Tibial artery (tissue), 4 donors: ENCODE measurements around the gene TFEB.
A peak's percentile ranks its signal among the peaks of the same experiment; 100 is the strongest.

Source experiments
- DNase-seq, 2 donors: peaks; one replicate each; pipeline ENCODE4 v3.0.0-alpha.2; 2019
- H3K27ac ChIP-seq, 2 donors: fragments of 200-600 bp; sonication (generic) in 1 of 2; 1 replicate in 1 of 2; 2 replicates in 1 of 2; pipeline ENCODE4 v1.5.1; 2018 to 2019; ENCODE audit warnings: mild to moderate bottlenecking in 1 of 2
- H3K27me3 ChIP-seq, 2 donors: fragments of 200-600 bp; sonication (generic) in 1 of 2; one replicate each; pipeline versions ENCODE4 v1.5.1 to v1.6.0; 2016 to 2019
- H3K36me3 ChIP-seq, 3 donors: fragments of 200-600 bp; sonication (generic) in 2 of 3; one replicate each; pipeline ENCODE4 v1.5.1; 2016 to 2019; ENCODE audit warnings: mild to moderate bottlenecking in 2 of 3
- H3K4me1 ChIP-seq, 4 donors: fragments of 200-600 bp; sonication (generic) in 2 of 4; 1 replicate in 3 of 4; 2 replicates in 1 of 4; pipeline ENCODE4 v1.5.1; 2016 to 2019
- H3K4me3 ChIP-seq, 2 donors: fragments of 200-600 bp; sonication (generic) in 1 of 2; 1 replicate in 1 of 2; 2 replicates in 1 of 2; pipeline ENCODE4 v1.5.1; 2018 to 2019; ENCODE audit warnings: mild to moderate bottlenecking in 2 of 2
- H3K9me3 ChIP-seq, 3 donors: fragments of 200-600 bp; sonication (generic) in 1 of 3; one replicate each; pipeline ENCODE4 v1.5.1; 2016 to 2019
- intact Hi-C: fragments of 100-400 bp; cut with DNase I; formaldehyde crosslinking; loops from one replicate; pipeline ENCODE4 v1.15.0; 2023; ENCODE audit warnings: low total_unique reads
- TF ChIP-seq, protein P1 (sequence below), 2 experiments: fragments of 200-600 bp in 1 of 2; fragments of 450-650 bp in 1 of 2; IDR thresholded peaks; one replicate each; pipeline ENCODE4 v1.5.1; 2017 to 2019; ENCODE audit warnings: antibody characterized with exemption in 2 of 2, mild to moderate bottlenecking in 1 of 2, moderate library complexity in 1 of 2

The TFEB gene

DNA sequence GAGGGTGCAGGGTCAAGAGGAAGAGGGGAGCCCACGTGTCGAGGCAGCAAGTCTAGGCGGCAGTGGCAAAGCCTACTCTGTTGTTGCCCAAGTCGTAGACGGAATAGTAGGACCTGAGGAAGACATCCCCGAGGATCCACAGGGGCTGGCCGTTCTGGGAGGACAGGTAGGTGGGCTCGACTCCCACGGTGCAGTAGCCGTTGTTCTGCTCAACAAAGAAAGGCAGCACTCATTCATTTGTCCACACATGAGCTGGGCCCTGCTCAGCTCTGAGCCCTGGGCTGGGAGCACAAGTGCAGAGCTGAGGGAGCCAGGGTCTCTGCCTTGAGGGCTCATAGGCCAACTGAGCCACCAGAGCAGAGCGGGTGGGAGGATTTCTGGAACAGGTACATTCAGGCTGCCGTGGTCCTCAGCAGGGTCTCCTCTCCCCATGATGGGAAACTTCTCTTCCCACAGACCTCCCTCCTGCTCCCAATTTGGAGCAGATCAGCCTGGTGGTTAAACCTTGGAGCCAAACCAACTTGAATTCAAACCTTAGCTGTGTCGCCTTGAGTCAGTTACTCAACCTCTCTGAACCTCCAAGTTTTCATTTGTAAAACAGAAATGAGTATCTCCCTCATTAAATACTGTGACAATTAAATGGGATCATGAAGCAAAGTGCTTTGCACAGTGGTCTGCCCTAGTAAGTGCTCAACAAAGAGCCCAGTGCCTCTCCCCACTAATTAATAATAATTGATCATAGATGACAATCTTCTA, 1.6 kb upstream of the TFEB start:
- peaks cover 0 to 3% of the 10 kb centered on the region in 2 donors for H3K27me3 ChIP-seq
- intact Hi-C loops: no loop called here
- no peaks in the 10 kb centered on the region for H3K9me3 ChIP-seq
- H3K4me3 ChIP-seq: no peak overlapping the region
- no peak overlapping the region for H3K27ac ChIP-seq
- TF ChIP-seq, protein P1, sequence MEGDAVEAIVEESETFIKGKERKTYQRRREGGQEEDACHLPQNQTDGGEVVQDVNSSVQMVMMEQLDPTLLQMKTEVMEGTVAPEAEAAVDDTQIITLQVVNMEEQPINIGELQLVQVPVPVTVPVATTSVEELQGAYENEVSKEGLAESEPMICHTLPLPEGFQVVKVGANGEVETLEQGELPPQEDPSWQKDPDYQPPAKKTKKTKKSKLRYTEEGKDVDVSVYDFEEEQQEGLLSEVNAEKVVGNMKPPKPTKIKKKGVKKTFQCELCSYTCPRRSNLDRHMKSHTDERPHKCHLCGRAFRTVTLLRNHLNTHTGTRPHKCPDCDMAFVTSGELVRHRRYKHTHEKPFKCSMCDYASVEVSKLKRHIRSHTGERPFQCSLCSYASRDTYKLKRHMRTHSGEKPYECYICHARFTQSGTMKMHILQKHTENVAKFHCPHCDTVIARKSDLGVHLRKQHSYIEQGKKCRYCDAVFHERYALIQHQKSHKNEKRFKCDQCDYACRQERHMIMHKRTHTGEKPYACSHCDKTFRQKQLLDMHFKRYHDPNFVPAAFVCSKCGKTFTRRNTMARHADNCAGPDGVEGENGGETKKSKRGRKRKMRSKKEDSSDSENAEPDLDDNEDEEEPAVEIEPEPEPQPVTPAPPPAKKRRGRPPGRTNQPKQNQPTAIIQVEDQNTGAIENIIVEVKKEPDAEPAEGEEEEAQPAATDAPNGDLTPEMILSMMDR (IDR thresholded peaks at IDR 0.05): no peak
- no peak for DNase-seq
- H3K4me1 ChIP-seq: peaks cover 6 to 23% (median 14%) of the 10 kb centered on the region in 4 donors
- no peaks in the 10 kb centered on the region for H3K36me3 ChIP-seq

DNA sequence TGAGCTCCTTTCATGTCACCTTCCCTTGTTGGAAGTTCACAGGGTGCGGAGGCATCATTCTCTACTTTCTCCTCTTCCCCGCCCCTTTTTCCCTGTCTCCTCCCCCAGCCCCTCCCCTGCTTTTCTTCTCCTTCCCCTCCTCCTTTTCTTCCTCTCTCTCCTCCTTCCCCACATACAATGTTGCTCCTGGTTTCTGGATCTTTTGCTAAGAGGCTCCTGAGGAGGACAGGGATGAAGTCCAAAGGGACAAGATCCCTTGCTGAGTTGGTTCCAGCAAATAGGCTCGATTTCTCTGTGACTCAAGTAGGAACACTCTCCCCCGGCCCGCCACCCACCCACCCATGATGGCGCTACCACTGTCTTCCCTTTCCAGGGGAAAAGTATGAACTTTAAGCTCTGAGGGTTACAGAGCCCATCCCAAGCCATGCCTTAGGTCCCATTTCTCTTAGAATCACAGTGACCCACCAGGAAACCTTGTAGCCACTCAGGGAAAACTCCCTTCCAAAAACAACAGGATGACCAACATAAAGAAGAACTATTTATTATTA, 852 bp upstream of the TFEB start:
- H3K27me3 ChIP-seq: peaks cover 0 to 3% of the 10 kb centered on the region in 2 donors
- DNase-seq: no peak
- H3K27ac ChIP-seq: no peak overlapping the region
- TF ChIP-seq, protein P1 (IDR thresholded peaks at IDR 0.05): no peak
- no peaks in the 10 kb centered on the region for H3K9me3 ChIP-seq
- H3K4me3 ChIP-seq: no peak overlapping the region
- intact Hi-C loops: no loop called here
- peaks cover 6 to 29% (median 14%) of the 10 kb centered on the region in 4 donors for H3K4me1 ChIP-seq
- H3K36me3 ChIP-seq: no peaks in the 10 kb centered on the region

DNA sequence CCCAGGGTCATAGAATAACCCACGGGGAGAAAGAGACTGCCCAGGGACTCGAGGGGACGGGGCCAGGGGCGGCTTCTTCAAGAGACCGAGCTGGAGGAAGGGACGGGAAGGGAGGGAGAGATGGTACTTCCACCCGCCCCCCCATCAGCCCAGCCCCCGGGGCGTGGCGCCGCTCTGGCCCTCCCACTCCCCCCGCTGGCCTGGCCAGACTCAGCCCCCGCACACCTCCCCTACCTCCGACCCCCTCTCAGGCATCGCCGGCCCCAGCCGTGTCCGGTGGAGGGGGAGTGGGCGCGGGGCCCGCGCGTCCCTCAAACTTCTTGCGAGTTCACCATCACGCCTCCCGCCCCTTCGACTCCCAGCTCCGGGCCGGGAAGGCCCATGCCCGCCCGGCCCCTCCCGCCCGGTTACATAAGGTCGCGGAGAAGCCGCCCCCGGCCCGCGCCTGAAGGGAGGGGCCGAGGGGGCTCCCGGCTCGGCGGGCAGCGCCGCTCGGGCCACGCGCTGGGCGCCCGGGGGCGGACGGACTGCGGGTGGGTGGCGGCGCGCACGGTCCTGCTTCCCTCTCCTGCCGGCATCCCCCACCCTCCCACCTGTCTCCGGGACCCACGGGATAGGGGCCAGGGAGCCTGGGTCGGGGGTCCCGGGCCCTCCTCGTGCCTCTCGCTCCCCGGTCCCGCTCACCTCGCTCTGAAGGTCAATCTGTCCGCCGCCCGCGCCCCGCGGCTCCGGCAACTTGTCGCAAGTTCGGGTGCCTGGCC, 562 bp downstream of the TFEB start:
- Histone ChIP-seq H3K27me3 (peaks cover 0 to 2% of the 10 kb centered on the region in 2 donors), H3K36me3 (no peaks in the 10 kb centered on the region), H3K4me3 (peak overlapping the region; percentile 81 to 85), H3K27ac (peak overlapping the region; percentile 94), H3K4me1 (peaks cover 6 to 42% (median 17%) of the 10 kb centered on the region in 4 donors), H3K9me3 (no peaks in the 10 kb centered on the region)
- intact Hi-C loops: loop anchor here (2.0 kb wide), 1 partner anchor 28 kb away; no protein-coding TSS in a partner anchor
- TF ChIP-seq, protein P1 (IDR thresholded peaks at IDR 0.05): no peak
- peak; percentile 81 to 90 for DNase-seq

DNA sequence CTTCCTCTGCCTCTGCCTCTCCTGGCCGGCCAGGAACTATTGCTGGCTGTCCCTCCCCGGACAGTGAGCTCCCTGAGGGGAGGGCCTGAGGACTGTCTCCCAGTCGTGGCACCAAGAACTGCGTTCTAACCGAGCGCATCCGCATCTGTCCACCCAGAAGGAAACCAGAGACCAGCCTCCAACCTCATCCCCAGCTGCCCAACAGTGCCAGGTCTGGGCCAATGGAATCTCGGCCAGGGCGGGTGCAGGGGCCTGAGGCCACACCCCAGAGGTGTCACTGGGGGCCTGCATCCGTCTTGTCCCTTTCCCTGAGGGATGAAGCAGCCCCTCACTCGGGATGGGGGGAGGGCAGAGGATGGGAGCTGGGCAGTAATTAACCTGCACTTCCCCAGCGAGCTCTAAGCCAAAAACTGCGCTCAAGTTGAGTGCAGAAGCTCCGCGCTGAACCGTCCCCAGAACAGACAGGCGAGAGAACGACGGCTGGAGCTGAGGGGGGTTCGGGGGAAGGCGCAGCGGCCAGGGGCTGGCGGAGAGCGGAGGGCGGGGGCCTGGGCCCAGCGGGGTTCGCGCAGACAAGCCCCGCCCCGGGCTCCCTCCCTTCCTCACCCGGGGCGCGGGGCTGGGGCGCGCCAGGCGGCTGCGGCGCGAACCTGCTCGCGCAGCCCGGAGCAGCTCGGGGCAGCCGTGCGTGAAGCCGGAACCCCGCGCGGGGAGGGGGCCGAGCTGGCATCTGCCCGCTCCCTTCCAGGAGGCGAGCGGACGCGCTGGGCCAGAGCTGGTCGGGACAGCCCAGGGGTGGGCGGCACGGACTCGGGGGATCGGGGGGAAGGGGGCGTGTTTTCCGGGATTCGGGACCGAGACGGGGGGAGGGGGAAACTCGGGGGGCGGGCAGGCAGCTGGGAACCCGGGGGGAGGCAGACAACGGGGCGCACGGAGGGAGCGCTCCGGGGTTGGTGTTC, 1.4 kb downstream of the TFEB start:
- TF ChIP-seq, protein P1 (IDR thresholded peaks at IDR 0.05): no peak
- intact Hi-C loops: loop anchor here (2.0 kb wide), 1 partner anchor 27 kb away; no protein-coding TSS in a partner anchor

DNA sequence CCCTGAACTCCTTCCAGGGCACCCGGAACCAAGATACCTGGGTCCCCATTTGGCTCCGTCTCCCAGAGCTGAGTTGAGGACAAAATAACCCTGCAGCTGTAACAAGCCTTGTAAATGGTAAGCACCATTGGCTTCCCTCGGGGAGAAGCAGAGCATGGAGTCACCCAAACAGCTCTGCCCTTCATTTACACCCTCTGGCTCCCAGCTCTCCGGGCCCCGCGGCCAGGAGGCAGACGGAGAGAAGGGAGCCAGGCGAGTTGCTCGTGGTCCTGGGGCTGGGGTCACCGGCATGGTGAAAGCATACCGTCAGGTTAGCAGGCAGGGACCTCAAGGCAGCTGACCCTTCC, 2.1 kb downstream of the TFEB start:
- Histone ChIP-seq H3K27ac (peak overlapping the region; percentile 94), H3K36me3 (no peaks in the 10 kb centered on the region), H3K4me1 (peaks cover 6 to 55% (median 17%) of the 10 kb centered on the region in 4 donors), H3K9me3 (no peaks in the 10 kb centered on the region), H3K4me3 (peak overlapping the region; percentile 81 to 85), H3K27me3 (no peaks in the 10 kb centered on the region)
- no peak for DNase-seq
- TF ChIP-seq, protein P1 (IDR thresholded peaks at IDR 0.05): no peak
- intact Hi-C loops: no loop called here

More for the DNA sequence above, 1.4 kb downstream of the TFEB start:
- Histone ChIP-seq H3K27me3 (no peaks in the 10 kb centered on the region), H3K9me3 (no peaks in the 10 kb centered on the region), H3K27ac (peak overlapping the region; percentile 94), H3K4me1 (peaks cover 6 to 48% (median 17%) of the 10 kb centered on the region in 4 donors), H3K36me3 (no peaks in the 10 kb centered on the region), H3K4me3 (peak overlapping the region; percentile 81 to 85)
- peak; percentile 61 to 84 for DNase-seq
